GM19239 (cell line): ENCODE results near the gene ABL2.
"Not testable (repeated sequence)": the region's sequence is repeated elsewhere in the genome, so short reads cannot be mapped to it uniquely, and the experiment has no call there.

Source experiments
- DNase-seq: peaks from one replicate; pipeline ENCODE4 v3.0.0; 2011; ENCODE audit warnings: low spot score; ENCODE audit not compliant: insufficient read length
- FAIRE-seq: peaks from 2 replicates; lab custom pipeline; 2011; peaks lifted over from hg19 to GRCh38; lab: Jason Lieb, UNC

ABL2 gene

GRCh38 chr1:179141592-179142251 is 87.8 kb downstream of the ABL2 start:
- FAIRE-seq (no peak), DNase-seq (no peak)

- not testable (repeated sequence) for FAIRE-seq, DNase-seq
Measured at GRCh38 chr1:179138755-179139154, 90.7 kb downstream of the ABL2 start.

DNA sequence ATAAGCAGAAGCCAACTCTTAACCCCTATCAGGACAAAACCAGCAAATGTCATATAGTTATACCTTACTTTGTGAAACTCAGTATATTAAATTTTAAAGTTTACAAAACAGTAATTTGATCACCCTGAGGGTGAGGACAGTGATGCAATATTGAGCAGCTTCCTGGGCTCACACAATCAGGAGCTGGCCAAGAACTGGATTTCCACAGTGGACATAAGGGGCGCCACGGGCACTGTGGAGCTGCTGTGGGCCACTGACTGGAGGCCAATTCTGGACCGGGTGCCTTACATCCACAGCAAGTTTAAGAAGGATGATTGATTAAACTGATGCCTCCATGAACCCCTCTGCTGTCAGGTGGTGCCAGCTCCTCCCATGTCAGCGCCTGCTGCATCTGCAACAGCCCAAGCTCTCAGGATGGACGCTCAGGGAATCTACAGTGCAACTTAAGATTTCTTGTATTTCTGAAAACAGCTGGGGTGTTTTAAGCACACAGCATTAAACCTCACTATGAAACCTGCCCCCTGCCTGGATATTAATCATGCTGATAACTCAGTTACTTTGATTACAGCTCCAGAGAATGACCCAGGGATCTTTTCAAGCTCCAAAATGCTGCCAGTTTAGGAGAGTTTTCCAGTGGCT is 91.7 kb downstream of the ABL2 start:
- FAIRE-seq (no peak), DNase-seq (no peak)

DNA sequence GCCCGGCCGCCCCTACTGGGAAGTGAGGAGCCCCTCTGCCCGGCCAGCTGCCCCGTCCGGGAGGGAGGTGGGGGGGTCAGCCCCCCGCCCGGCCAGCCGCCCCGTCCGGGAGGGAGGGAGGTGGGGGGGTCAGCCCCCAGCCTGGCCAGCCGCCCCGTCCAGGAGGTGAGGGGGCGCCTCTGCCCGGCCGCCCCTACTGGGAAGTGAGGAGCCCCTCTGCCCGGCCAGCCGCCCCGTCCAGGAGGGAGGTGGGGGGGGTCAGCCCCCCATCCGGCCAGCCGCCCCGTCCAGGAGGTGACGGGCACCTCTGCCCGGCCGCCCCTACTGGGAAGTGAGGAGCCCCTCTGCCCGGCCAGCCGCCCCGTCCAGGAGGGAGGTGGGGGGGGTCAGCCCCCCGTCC is 93.8 kb downstream of the ABL2 start:
- FAIRE-seq, DNase-seq: not testable (repeated sequence)

GRCh38 chr1:179135168-179135567 is 94.3 kb downstream of the ABL2 start:
- not testable (repeated sequence) for FAIRE-seq, DNase-seq

- peak; percentile 37 for FAIRE-seq
- DNase-seq: peak; percentile 46
Measured at GRCh38 chr1:179129702-179130473, 99.6 kb downstream of the ABL2 start.

DNA sequence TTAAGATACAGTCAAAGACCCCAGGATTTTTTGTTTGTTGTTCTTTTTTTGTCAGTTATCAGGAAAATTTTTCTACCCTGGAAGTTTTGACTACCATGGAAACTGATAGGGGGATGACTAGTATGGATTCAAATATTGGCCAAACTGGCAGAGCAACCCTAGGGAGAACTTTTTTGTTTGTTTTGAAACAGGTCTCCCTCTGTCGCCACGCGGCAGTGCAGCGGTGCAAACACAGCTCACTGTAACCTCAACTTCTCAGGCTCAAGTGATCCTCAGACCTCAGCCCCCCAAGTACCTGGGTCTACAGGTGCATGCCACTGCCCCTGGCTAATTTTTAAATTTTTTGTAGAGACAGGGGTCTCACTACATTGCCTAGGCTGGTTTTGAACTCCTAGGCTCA is 101.0 kb downstream of the ABL2 start:
- DNase-seq (no peak), FAIRE-seq (no peak)

DNA sequence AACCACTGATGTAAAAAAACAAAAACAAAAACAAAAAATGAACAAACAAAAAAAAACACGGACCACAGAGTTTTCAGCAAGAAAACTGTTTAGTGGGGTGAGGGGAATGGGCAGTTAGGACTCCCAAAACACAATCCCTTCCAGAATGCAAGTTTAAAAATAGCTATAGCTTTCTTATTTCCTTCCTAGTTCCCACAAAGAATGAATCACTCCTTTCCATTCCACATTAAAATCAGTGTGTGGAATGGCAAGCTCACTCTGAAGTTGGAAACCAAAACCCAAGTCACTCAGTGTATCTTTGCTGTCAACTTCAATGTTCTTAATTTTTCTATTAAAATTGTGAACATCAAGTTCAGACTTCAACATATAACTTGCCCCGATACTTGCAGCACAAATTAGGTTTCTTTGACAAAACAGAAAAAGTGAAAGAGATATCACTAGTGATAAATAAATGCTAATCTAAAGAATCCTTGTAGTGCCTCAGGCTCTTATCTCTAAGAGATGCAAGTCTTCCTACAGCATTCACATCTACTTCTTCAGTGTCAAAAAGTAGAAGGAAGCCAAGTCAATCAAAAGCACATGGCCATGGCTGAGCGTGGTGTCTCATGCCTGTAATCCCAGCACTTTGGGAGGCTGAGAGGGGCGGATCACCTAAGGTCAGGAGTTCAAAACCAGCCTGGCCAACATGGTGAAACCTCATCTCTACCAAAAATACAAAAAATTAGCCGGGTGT is 102.1 kb downstream of the ABL2 start:
- DNase-seq: no peak
- no peak for FAIRE-seq

DNA sequence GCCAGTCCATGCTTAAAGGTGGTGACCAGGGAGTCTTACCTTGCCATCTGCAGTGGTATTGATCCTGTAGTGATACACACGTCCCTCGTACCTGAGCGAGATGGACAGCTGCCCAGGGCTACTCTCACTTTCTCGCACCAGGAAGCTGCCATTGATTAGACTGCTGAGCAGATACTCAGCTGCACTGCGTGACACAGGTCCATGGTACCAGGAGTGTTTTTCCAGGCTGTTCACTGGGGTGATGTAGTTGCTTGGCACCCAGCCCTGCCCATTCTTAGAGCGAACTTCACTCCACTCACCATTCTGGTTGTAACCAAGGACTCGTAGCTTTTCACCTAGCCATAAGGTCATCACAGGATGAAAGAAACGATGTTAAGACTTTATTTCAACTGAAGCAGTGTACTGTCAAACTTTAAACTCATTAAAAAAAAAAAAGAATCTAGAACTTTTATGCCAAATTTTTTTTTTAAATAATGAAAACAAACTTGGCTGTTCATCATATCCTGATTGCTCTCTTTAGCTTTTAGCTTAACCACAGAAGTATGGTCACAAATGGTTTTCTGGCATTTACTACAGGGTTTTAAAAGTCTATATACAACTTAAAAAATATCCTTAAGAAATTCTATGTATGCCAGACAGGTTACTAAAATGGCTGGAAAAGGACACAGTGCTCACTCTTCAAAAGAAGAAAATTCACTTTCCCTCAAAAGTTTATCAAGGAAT is 103.0 kb downstream of the ABL2 start:
- FAIRE-seq: no peak
- no peak for DNase-seq

GRCh38 chr1:179124873-179125272 is 104.6 kb downstream of the ABL2 start:
- FAIRE-seq (no peak), DNase-seq (no peak)

DNA sequence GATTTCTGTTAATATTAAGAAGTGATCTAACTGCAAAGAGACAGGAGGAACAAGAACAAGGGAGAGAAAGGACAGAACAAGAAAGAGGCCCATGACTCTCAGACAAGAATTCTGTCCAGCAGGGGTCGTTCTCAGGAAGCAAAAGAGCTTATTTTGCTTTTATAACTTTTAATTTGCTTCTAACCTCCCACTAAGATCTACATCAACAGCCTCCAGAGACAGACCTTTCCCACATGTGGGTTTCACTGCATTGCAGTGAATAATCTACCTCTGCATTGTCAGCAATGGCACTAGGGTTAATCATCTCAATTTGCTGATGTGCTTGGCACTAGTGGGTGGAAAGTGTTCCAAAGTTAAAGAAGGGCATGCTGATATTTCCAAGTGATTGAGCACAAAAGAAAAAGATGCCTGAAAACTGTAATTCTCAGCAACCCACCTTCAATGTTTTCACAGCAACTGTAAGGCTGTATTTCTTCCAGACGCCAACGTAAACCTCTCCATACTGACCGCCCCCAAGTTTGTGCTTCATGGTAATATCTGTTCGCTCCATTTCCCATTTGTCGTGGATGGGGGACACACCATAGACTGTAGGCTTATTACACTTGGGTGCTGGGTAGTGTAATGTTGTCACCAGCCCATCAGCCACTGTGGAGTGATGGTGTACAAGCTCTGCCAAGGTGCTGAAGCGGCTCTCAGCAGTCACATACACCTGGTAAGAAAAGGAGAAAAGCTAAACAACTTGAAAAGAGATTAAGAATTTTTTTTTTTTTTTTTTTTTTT is 108.1 kb downstream of the ABL2 start:
- peak; percentile 18 for FAIRE-seq

GRCh38 chr1:179120736-179121135 is 108.7 kb downstream of the ABL2 start:
- DNase-seq: no peak
- FAIRE-seq: no peak

More for the DNA sequence above, 108.1 kb downstream of the ABL2 start:
- no peak for DNase-seq

DNA sequence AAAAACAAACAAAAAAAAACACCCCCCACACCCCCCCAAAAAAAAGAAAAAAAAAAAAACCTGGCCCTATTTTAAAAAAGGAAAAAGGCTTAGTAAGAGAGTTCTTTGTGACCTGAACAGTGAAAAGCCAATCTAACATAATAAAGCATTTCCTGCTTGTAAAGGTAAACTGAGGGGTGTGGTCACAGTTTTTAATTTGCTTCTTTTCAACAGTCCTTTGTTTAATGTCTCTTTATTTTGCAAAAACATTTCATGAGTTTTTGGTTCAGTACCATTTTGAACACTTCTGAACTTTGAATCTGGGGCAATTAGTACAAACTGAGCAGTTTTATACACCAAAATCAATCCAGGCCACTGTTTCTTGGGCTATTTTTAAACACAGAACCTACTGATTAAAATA is 110.0 kb downstream of the ABL2 start:
- no peak for DNase-seq
- no peak for FAIRE-seq

DNA sequence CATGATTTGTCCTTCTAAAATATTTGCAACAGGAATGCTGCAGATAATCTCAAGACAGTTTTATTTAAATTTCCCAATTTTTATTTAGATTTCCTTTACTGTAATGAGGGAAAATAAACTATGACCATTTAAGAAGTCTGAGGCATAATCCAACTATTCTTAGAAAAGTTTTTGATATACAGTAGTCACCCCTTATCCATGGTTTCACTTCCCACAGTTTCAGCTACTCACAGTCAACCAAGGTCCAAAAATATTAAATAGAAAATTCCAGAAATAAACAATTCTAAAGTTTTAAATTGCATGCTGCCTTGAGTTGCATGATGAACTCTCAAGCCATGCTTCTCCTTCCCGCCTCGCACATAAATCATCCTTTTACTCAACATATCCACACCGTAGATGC is 114.3 kb downstream of the ABL2 start:
- DNase-seq (no peak), FAIRE-seq (no peak)

GRCh38 chr1:179108644-179109043 is 120.8 kb downstream of the ABL2 start:
- no peak for FAIRE-seq

GRCh38 chr1:179107706-179108629 is 121.5 kb downstream of the ABL2 start:
- no peak for FAIRE-seq
- DNase-seq: no peak

More at GRCh38 chr1:179108644-179109043, 120.8 kb downstream of the ABL2 start:
- no peak for DNase-seq

- DNase-seq (no peak), FAIRE-seq (no peak)
Measured at GRCh38 chr1:179105393-179105792, 124.1 kb downstream of the ABL2 start.

DNA sequence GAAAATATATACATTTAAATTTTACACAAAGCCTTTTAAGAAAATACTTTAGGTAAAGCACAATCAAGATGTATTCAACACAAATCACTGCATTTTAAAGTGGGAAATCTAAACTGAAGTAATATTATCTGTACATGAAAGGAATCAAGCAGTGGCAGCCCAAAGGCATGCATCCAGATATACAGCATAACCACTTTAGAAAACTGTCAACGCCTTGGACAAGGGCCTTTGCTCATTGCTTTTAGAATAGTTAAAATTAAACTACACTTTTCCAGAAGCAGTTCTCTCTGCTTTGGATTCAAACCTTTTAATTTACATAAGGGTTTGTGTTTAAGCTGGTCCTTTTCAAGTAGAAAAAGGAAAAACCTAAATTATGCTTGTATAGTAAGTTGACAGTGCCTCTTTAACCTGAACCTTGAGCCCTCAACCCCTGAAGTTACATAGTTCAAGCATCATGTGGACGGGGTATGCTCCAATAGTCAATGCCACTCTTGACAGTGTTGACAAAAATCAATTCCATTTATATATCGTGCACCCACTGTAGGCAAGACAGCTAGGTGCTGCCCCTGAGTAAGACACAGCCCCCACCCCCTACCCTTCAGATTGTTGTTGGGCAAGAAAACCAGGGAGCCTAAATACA is 124.7 kb downstream of the ABL2 start:
- FAIRE-seq (no peak), DNase-seq (no peak)
